ENCODE data around the gene RNF2. TPM values are rescaled to one million over a fixed set of nuclear protein-coding genes. Genes with fewer than 3 reads are reported as not detected.

The RNF2 gene
- total RNA-seq, 1 donor from 2014 or later: 44.5 TPM

DNA sequence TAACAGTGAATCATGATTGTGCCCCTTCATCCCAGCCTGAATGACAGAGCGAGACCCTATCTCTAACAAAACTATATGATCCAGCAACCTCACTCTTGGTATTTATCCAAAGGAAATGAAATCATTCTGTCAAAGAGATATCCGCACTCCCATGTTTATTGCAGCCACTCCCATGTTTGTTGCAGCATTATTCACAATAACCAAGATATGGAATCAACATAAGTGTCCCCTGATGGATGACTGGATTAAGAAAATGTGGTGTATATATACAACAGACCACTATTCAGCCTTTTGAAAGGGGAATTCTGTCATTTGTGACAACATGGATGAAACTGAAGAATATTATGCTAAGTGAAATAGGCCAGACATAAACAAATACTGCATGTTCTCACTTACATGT is 67.0 kb downstream of the RNF2 start:
- no peak for TF ChIP-seq CTCF (IDR thresholded peaks at IDR 0.05; ENCODE audit: unreplicated experiment)
- Mint-ChIP-seq H3K27me3 (ENCODE audit: unreplicated experiment) (peaks cover 1% of the 10 kb centered on the region), H3K27ac (ENCODE audit: unreplicated experiment) (no peak overlapping the region), H3K4me3 (ENCODE audit: unreplicated experiment) (no peak overlapping the region), H3K9me3 (ENCODE audit: unreplicated experiment) (peaks cover 5% of the 10 kb centered on the region), H3K4me1 (ENCODE audit: unreplicated experiment) (no peaks in the 10 kb centered on the region), H3K36me3 (ENCODE audit: low read depth, unreplicated experiment) (peaks cover 9% of the 10 kb centered on the region)
- DNase-seq (ENCODE audit: low spot score): no peak

GRCh38 chr1:185129708-185130107 is 84.3 kb downstream of the RNF2 start:
- no peaks in the 10 kb centered on the region for H3K27me3 Mint-ChIP-seq (ENCODE audit: unreplicated experiment)
- no peak overlapping the region for H3K4me3 Mint-ChIP-seq (ENCODE audit: unreplicated experiment)
- H3K36me3 Mint-ChIP-seq (ENCODE audit: low read depth, unreplicated experiment): peaks cover 28% of the 10 kb centered on the region
- no peak overlapping the region for H3K27ac Mint-ChIP-seq (ENCODE audit: unreplicated experiment)
- H3K9me3 Mint-ChIP-seq (ENCODE audit: unreplicated experiment): peaks cover 4% of the 10 kb centered on the region
- no peak for DNase-seq (ENCODE audit: low spot score)
- no peaks in the 10 kb centered on the region for H3K4me1 Mint-ChIP-seq (ENCODE audit: unreplicated experiment)
- TF ChIP-seq CTCF (IDR thresholded peaks at IDR 0.05; ENCODE audit: unreplicated experiment): no peak

DNA sequence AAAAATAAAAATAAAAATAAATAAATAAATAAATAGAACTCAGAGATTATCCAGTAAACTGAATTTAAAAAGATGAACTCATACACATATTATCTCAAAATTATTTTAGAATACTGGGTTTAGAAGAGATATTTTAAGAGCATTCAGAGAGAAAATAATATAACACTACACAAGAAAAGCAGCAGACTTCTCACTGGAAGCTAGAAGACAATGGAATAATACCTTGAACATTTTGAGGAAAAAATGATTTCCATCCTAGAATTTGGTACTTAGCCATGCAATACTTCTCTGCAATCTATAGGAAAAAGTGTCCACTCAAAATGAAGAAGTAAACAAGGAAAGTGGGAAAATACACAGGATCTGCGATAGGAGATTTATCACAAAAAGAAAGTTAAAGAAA is 87.2 kb downstream of the RNF2 start:
- no peak for TF ChIP-seq CTCF (IDR thresholded peaks at IDR 0.05; ENCODE audit: unreplicated experiment)
- Mint-ChIP-seq H3K36me3 (ENCODE audit: low read depth, unreplicated experiment) (peaks cover 32% of the 10 kb centered on the region), H3K4me1 (ENCODE audit: unreplicated experiment) (no peaks in the 10 kb centered on the region)

DNA sequence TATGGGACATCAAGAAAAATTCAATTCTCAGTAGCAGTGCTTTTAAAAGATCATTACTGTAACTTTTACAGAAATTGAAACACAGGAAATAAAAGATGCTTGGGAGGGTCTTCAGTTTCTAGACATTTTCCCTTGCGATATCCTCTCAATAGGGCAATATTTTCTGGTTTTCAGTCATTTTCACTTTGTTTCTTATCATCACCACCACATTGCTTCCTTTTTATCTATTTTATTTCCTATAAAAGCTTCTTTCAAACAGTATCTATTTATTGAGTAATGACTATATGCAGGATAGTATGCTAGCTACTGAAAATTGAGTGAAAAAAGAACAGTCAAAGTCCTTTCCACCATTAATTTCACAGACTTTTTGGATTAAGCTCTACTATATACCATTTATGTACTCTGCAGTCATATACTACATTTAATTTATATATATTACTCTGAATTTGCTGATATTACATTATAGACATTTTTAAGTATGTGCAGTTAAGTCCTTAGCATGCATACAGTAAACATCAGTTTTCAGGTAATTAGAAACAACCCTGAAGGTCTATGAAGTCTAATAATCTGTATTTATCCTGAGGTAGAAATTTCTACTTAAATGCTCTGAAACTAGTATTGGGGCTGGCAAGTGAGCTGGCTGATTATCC is 92.7 kb downstream of the RNF2 start:
- H3K27ac Mint-ChIP-seq (ENCODE audit: unreplicated experiment): no peak overlapping the region
- DNase-seq (ENCODE audit: low spot score): no peak
- peaks cover 17% of the 10 kb centered on the region for H3K36me3 Mint-ChIP-seq (ENCODE audit: low read depth, unreplicated experiment)
- H3K27me3 Mint-ChIP-seq (ENCODE audit: unreplicated experiment): no peaks in the 10 kb centered on the region
- no peaks in the 10 kb centered on the region for H3K4me1 Mint-ChIP-seq (ENCODE audit: unreplicated experiment)
- H3K4me3 Mint-ChIP-seq (ENCODE audit: unreplicated experiment): no peak overlapping the region
- no peak for TF ChIP-seq CTCF (IDR thresholded peaks at IDR 0.05; ENCODE audit: unreplicated experiment)
- H3K9me3 Mint-ChIP-seq (ENCODE audit: unreplicated experiment): no peaks in the 10 kb centered on the region

More for the DNA sequence above, 87.2 kb downstream of the RNF2 start:
- Mint-ChIP-seq H3K27ac (ENCODE audit: unreplicated experiment) (no peak overlapping the region), H3K9me3 (ENCODE audit: unreplicated experiment) (peaks cover 4% of the 10 kb centered on the region), H3K27me3 (ENCODE audit: unreplicated experiment) (no peaks in the 10 kb centered on the region), H3K4me3 (ENCODE audit: unreplicated experiment) (peak overlapping the region; percentile 59)
- DNase-seq (ENCODE audit: low spot score): no peak

GRCh38 chr1:185139246-185139645 is 93.9 kb downstream of the RNF2 start:
- Mint-ChIP-seq H3K4me3 (ENCODE audit: unreplicated experiment) (no peak overlapping the region), H3K27ac (ENCODE audit: unreplicated experiment) (no peak overlapping the region), H3K4me1 (ENCODE audit: unreplicated experiment) (no peaks in the 10 kb centered on the region), H3K27me3 (ENCODE audit: unreplicated experiment) (no peaks in the 10 kb centered on the region), H3K9me3 (ENCODE audit: unreplicated experiment) (no peaks in the 10 kb centered on the region), H3K36me3 (ENCODE audit: low read depth, unreplicated experiment) (peaks cover 6% of the 10 kb centered on the region)
- DNase-seq (ENCODE audit: low spot score): no peak
- no peak for TF ChIP-seq CTCF (IDR thresholded peaks at IDR 0.05; ENCODE audit: unreplicated experiment)

Data from endothelial cell (in vitro differentiated cells).